Stimulated activated CD8-positive, alpha-beta memory T cell treated with anti-CD3 and anti-CD28 coated beads, Interleukin-2, amount 100 ng/mL, for 48 hours (primary cell): ENCODE measurements around the gene PDCL2.
"Not testable (repeated sequence)": the region's sequence is repeated elsewhere in the genome, so short reads cannot be mapped to it uniquely, and the experiment has no call there.

ENCODE experiments used
- DNase-seq, 2 donors: peaks; one replicate each; pipeline ENCODE4 v3.0.0-alpha.2; 2020; ENCODE audit warnings: low read depth in 2 of 2

PDCL2 gene

GRCh38 chr4:55588160-55588559 is 3.9 kb downstream of the PDCL2 start:
- DNase-seq, result no peak

- not testable (repeated sequence) for DNase-seq
Measured at GRCh38 chr4:55582773-55583172, 9.3 kb downstream of the PDCL2 start.

- DNase-seq, result no peak
Measured at GRCh38 chr4:55578341-55579010, 13.6 kb downstream of the PDCL2 start.

- no peak for DNase-seq
Measured at GRCh38 chr4:55575513-55575912, 16.5 kb downstream of the PDCL2 start.

GRCh38 chr4:55574252-55574651 is 17.8 kb downstream of the PDCL2 start:
- no peak for DNase-seq

GRCh38 chr4:55571806-55572205 is 20.2 kb downstream of the PDCL2 start:
- no peak for DNase-seq

GRCh38 chr4:55568905-55569504 is 23.0 kb downstream of the PDCL2 start:
- DNase-seq, result no peak

- DNase-seq, result no peak
Measured at GRCh38 chr4:55561889-55562288, 30.2 kb downstream of the PDCL2 start.

GRCh38 chr4:55560096-55560495 is 31.9 kb downstream of the PDCL2 start:
- no peak for DNase-seq

- no peak for DNase-seq
Measured at GRCh38 chr4:55554453-55555030, 37.5 kb downstream of the PDCL2 start.

GRCh38 chr4:55553441-55554201 is 38.4 kb downstream of the PDCL2 start:
- DNase-seq, result no peak

- not testable (repeated sequence) for DNase-seq
Measured at GRCh38 chr4:55551964-55552363, 40.1 kb downstream of the PDCL2 start.

- DNase-seq, result no peak
Measured at GRCh38 chr4:55549888-55550287, 42.2 kb downstream of the PDCL2 start.

GRCh38 chr4:55547918-55548317 is 44.1 kb downstream of the PDCL2 start:
- DNase-seq, result no peak

- no peak for DNase-seq
Measured at GRCh38 chr4:55547466-55547770, 44.6 kb downstream of the PDCL2 start.

GRCh38 chr4:55546756-55547465 is 45.1 kb downstream of the PDCL2 start, which contains the start of gene CLOCK:
Gene CLOCK (minus strand): TSS chr4:55546909. CDS start chr4:55482785, 64,124 bp downstream.
- DNase-seq, result peak; percentile 77

- no peak for DNase-seq
Measured at GRCh38 chr4:55546506-55546755, 45.6 kb downstream of the PDCL2 start.

GRCh38 chr4:55545641-55546505 is 46.2 kb downstream of the PDCL2 start:
- peak; percentile 46 to 52 for DNase-seq

GRCh38 chr4:55545151-55545550 is 46.9 kb downstream of the PDCL2 start:
- DNase-seq, result no peak

GRCh38 chr4:55543858-55544257 is 48.2 kb downstream of the PDCL2 start:
- DNase-seq, result no peak

- no peak for DNase-seq
Measured at GRCh38 chr4:55540271-55540670, 51.8 kb downstream of the PDCL2 start.
